ENCODE results near the gene DOCK4.

Gene DOCK4

GRCh38 chr7:112065758-112066157 lies 140.4 kb downstream of the DOCK4 start:
- DNase-seq (ENCODE audit: extremely low spot score), result no peak
- ChIA-PET CTCF (interaction anchor here (1.7 kb wide), 1 partner anchor 9 kb away, joined by 10 read pairs; no protein-coding TSS in a partner anchor), POLR2A (no interaction called here)
- no peak for TF ChIP-seq CTCF (IDR thresholded peaks at IDR 0.05; ENCODE audit: control extremely low read depth, extremely low read depth, low read depth, missing control alignments)

GRCh38 chr7:112064627-112065385 lies 141.4 kb downstream of the DOCK4 start:
- TF ChIP-seq CTCF (IDR thresholded peaks at IDR 0.05; ENCODE audit: control extremely low read depth, extremely low read depth, low read depth, missing control alignments), result no peak
- no peak for DNase-seq (ENCODE audit: extremely low spot score)
- CTCF ChIA-PET, result interaction anchor here (0.8 to 1.7 kb wide), 3 partner anchors 8 to 63 kb away, joined by 3 to 10 read pairs (median 4); no protein-coding TSS in a partner anchor
- POLR2A ChIA-PET, result no interaction called here

GRCh38 chr7:112063974-112064373 lies 142.2 kb downstream of the DOCK4 start:
- no peak for TF ChIP-seq CTCF (IDR thresholded peaks at IDR 0.05; ENCODE audit: control extremely low read depth, extremely low read depth, low read depth, missing control alignments)
- no peak for DNase-seq (ENCODE audit: extremely low spot score)
- POLR2A ChIA-PET, result no interaction called here
- CTCF ChIA-PET, result interaction anchor here (0.7 to 1.7 kb wide), 2 partner anchors 9 to 44 kb away, joined by 3 to 4 read pairs; no protein-coding TSS in a partner anchor

GRCh38 chr7:112061051-112061450 lies 145.1 kb downstream of the DOCK4 start:
- no peak for DNase-seq (ENCODE audit: extremely low spot score)
- TF ChIP-seq CTCF (IDR thresholded peaks at IDR 0.05; ENCODE audit: control extremely low read depth, extremely low read depth, low read depth, missing control alignments), result no peak
- ChIA-PET CTCF (no interaction called here), POLR2A (no interaction called here)

GRCh38 chr7:112060625-112061024 lies 145.6 kb downstream of the DOCK4 start:
- DNase-seq (ENCODE audit: extremely low spot score), result no peak
- ChIA-PET CTCF (no interaction called here), POLR2A (no interaction called here)
- no peak for TF ChIP-seq CTCF (IDR thresholded peaks at IDR 0.05; ENCODE audit: control extremely low read depth, extremely low read depth, low read depth, missing control alignments)

GRCh38 chr7:112059675-112060074 lies 146.5 kb downstream of the DOCK4 start:
- no peak for TF ChIP-seq CTCF (IDR thresholded peaks at IDR 0.05; ENCODE audit: control extremely low read depth, extremely low read depth, low read depth, missing control alignments)
- CTCF ChIA-PET, result no interaction called here
- POLR2A ChIA-PET, result no interaction called here
- no peak for DNase-seq (ENCODE audit: extremely low spot score)

Measured in GM10248 (cell line).